H1 (cell line): ENCODE measurements around the gene DMXL1. TPM values are rescaled to one million over a fixed set of nuclear protein-coding genes. Genes with fewer than 3 reads are reported as not detected.

Experiments used
- ATF2 ChIP-seq: IDR thresholded peaks from 2 replicates; pipeline ENCODE4 v1.6.1; 2012; ENCODE audit warnings: low read length, inconsistent platforms
- polyA plus RNA-seq, 7 experiments: library from polyadenylated mRNA; depleted of rRNA in 3 of 7; stranded (reverse) in 5 of 7; unstranded in 2 of 7; fragments of >200 nt in 5 of 7; fragments of 200-250 nt in 2 of 7; gene quantifications; 1 replicate in 5 of 7; 2 replicates in 1 of 7; 4 replicates in 1 of 7; pipeline versions ENCODE4 v1.2.1 to v1.2.3, GENCODE V29; 2011 to 2013; ENCODE audit warnings: missing spikeins in 2 of 7, mixed read lengths in 2 of 7
- total RNA-seq: library from RNA; stranded (reverse); fragmentation: NEBNext Ultra II Directional; extraction: Animal tissue kit (Norgen Biotek cat#: 25700); gene quantifications from 2 replicates; pipeline ENCODE4 v1.2.1, GENCODE V29; 2021

Gene DMXL1
- total and polyA plus RNA-seq, 2 of the 8 experiments (the other 6 are each of a cell fraction or from before 2014, with no cell fraction given) = 10.1 to 43.9 TPM

- TF ChIP-seq ATF2 = no peak
- TF ChIP-seq, all 59 proteins: peak for 0
Measured at GRCh38 chr5:119123280-119123679, 52.4 kb downstream of the DMXL1 start (continued).
